H9 (cell line): ENCODE results near the gene PYHIN1. TPM values are rescaled to one million over a fixed set of nuclear protein-coding genes. Genes with fewer than 3 reads are reported as not detected.

ENCODE experiments used
- DNase-seq: peaks from one replicate; pipeline ENCODE4 v3.0.0-alpha.2; 2017
- H2AFZ ChIP-seq: one replicate; pipeline ENCODE4 v1.6.1; 2013; ENCODE audit warnings: mild to moderate bottlenecking, low read length, control low read depth, moderate library complexity
- H2AK5ac ChIP-seq: 2 replicates; pipeline ENCODE4 v1.6.1; 2013; ENCODE audit warnings: low read length, control low read depth, mixed read lengths; ENCODE audit not compliant: insufficient read length
- H2BK120ac ChIP-seq: one replicate; pipeline ENCODE4 v1.6.1; 2013; ENCODE audit warnings: low read depth, mild to moderate bottlenecking, low read length, control low read depth, inconsistent platforms; ENCODE audit not compliant: poor library complexity, severe bottlenecking
- H2BK12ac ChIP-seq: 2 replicates; pipeline ENCODE4 v1.6.1; 2013; ENCODE audit warnings: low read length, control low read depth, mixed read lengths, low read depth; ENCODE audit not compliant: insufficient read length
- H2BK15ac ChIP-seq: 2 replicates; pipeline ENCODE4 v1.6.1; 2013; ENCODE audit warnings: low read depth, low read length, control low read depth
- H2BK20ac ChIP-seq: one replicate; pipeline ENCODE4 v1.6.1; 2013; ENCODE audit warnings: low read depth, mild to moderate bottlenecking, low read length, control low read depth, inconsistent platforms; ENCODE audit not compliant: poor library complexity, severe bottlenecking
- H2BK5ac ChIP-seq: 2 replicates; pipeline ENCODE4 v1.6.1; 2013; ENCODE audit warnings: low read length, control low read depth, mixed read lengths; ENCODE audit not compliant: insufficient read length
- H3K14ac ChIP-seq: 2 replicates; pipeline ENCODE4 v1.6.1; 2013; ENCODE audit warnings: low read length, control low read depth; ENCODE audit not compliant: insufficient read depth
- H3K18ac ChIP-seq: 2 replicates; pipeline ENCODE4 v1.6.1; 2013; ENCODE audit warnings: low read depth, mild to moderate bottlenecking, mixed read lengths, low read length, control low read depth; ENCODE audit not compliant: insufficient read length
- H3K23ac ChIP-seq: 2 replicates; pipeline ENCODE4 v1.6.1; 2013; ENCODE audit warnings: low read length, control low read depth, mixed read lengths, low read depth; ENCODE audit not compliant: insufficient read length
- H3K23me2 ChIP-seq: 2 replicates; pipeline ENCODE4 v1.6.1; 2013; ENCODE audit warnings: low read depth, mild to moderate bottlenecking, mixed read lengths, low read length, control low read depth; ENCODE audit not compliant: insufficient read length, poor library complexity, severe bottlenecking
- H3K27ac ChIP-seq: 2 replicates; pipeline ENCODE4 v1.5.1; 2013; ENCODE audit warnings: low read length, control low read depth, mixed read lengths, low read depth; ENCODE audit not compliant: insufficient read length
- H3K27me3 ChIP-seq: 2 replicates; pipeline ENCODE4 v1.6.1; 2013; ENCODE audit warnings: low read length, control low read depth, inconsistent platforms; ENCODE audit not compliant: insufficient read depth
- H3K4ac ChIP-seq: 2 replicates; pipeline ENCODE4 v1.6.1; 2013; ENCODE audit warnings: low read depth, mild to moderate bottlenecking, control low read depth, inconsistent platforms, low read length, moderate library complexity
- H3K4me1 ChIP-seq: 2 replicates; pipeline ENCODE4 v1.6.1; 2013; ENCODE audit warnings: low read length, control low read depth, inconsistent platforms; ENCODE audit not compliant: insufficient read depth
- H3K4me2 ChIP-seq: 2 replicates; pipeline ENCODE4 v1.6.1; 2013; ENCODE audit warnings: low read length, control low read depth, mixed read lengths; ENCODE audit not compliant: insufficient read length, insufficient read depth
- H3K56ac ChIP-seq: 2 replicates; pipeline ENCODE4 v1.6.1; 2013; ENCODE audit warnings: low read depth, mild to moderate bottlenecking, mixed read lengths, low read length, control low read depth; ENCODE audit not compliant: insufficient read length
- H3K79me1 ChIP-seq: 2 replicates; pipeline ENCODE4 v1.6.1; 2013; ENCODE audit warnings: low read depth, mild to moderate bottlenecking, moderate library complexity, low read length, control low read depth, inconsistent platforms; ENCODE audit not compliant: insufficient read depth, poor library complexity, severe bottlenecking
- H3K79me2 ChIP-seq: 2 replicates; pipeline ENCODE4 v1.6.1; 2013; ENCODE audit warnings: low read length, control low read depth, inconsistent platforms; ENCODE audit not compliant: insufficient read depth
- H3K9ac ChIP-seq: 2 replicates; pipeline ENCODE4 v1.6.1; 2013; ENCODE audit warnings: low read length, control low read depth, mixed read lengths; ENCODE audit not compliant: insufficient read length; ENCODE audit errors: extremely low read depth
- H3K9me3 ChIP-seq: one replicate; pipeline ENCODE4 v1.6.1; 2013; ENCODE audit warnings: low read depth, low read length, inconsistent platforms; ENCODE audit not compliant: control insufficient read depth
- H3T11ph ChIP-seq: one replicate; pipeline ENCODE4 v1.6.1; 2013; ENCODE audit warnings: mild to moderate bottlenecking, low read length, control low read depth, inconsistent platforms
- H4K20me1 ChIP-seq: one replicate; pipeline ENCODE4 v1.6.1; 2013; ENCODE audit not compliant: control insufficient read depth, insufficient read length, insufficient read depth
- H4K5ac ChIP-seq: 2 replicates; pipeline ENCODE4 v1.6.1; 2013; ENCODE audit warnings: low read depth, mild to moderate bottlenecking, mixed read lengths, low read length, control low read depth; ENCODE audit not compliant: insufficient read length
- H4K8ac ChIP-seq: replicated peaks from 2 replicates; pipeline ENCODE4 v1.6.1; 2013; ENCODE audit warnings: low read length, control low read depth, mixed read lengths, low read depth; ENCODE audit not compliant: insufficient read length
- H4K91ac ChIP-seq: 2 replicates; pipeline ENCODE4 v1.6.1; 2013; ENCODE audit warnings: low read depth, mild to moderate bottlenecking, moderate library complexity, mixed read lengths, low read length, control low read depth; ENCODE audit not compliant: insufficient read length
- H3K27ac Mint-ChIP-seq, 3 experiments: 2 replicates in 2 of 3; 3 replicates in 1 of 3; pipeline ENCODE4 v1.8.0; 2020 to 2021; ENCODE audit warnings: mixed read lengths in 3 of 3, mild to moderate bottlenecking in 1 of 3, moderate library complexity in 1 of 3
- H3K27me3 Mint-ChIP-seq: 2 replicates; pipeline ENCODE4 v1.8.0; 2021; ENCODE audit warnings: low read depth, mild to moderate bottlenecking, moderate library complexity, mixed read lengths
- H3K36me3 Mint-ChIP-seq, 3 experiments: 2 replicates in 2 of 3; 3 replicates in 1 of 3; pipeline ENCODE4 v1.8.0; 2020 to 2021; ENCODE audit warnings: low read depth in 3 of 3, mixed read lengths in 3 of 3; ENCODE audit not compliant: insufficient read depth in 1 of 3
- H3K4me1 Mint-ChIP-seq, 2 experiments: 2 replicates each; pipeline ENCODE4 v1.8.0; 2020; ENCODE audit warnings: mixed read lengths in 2 of 2
- H3K4me3 Mint-ChIP-seq, 2 experiments: 2 replicates in 1 of 2; 3 replicates in 1 of 2; pipeline ENCODE4 v1.8.0; 2020 to 2021; ENCODE audit warnings: mild to moderate bottlenecking in 2 of 2, mixed read lengths in 2 of 2, moderate library complexity in 1 of 2
- H3K9me3 Mint-ChIP-seq, 2 experiments: 2 replicates in 1 of 2; 3 replicates in 1 of 2; pipeline ENCODE4 v1.8.0; 2020; ENCODE audit warnings: mild to moderate bottlenecking in 2 of 2, mixed read lengths in 2 of 2, moderate library complexity in 1 of 2
- CTCF ChIP-seq: fragments of 200-600 bp; sonication (generic); conservative IDR thresholded peaks from 3 replicates; pipeline ENCODE4 v1.8.0; 2021; ENCODE audit warnings: antibody characterized with exemption, mild to moderate bottlenecking
- WGBS: extraction: QIAGEN DNeasy Blood & Tissue Kit; methylation state at CpG from one replicate; pipeline ENCODE4 v1.1.7; 2013; ENCODE audit warnings: missing lambda C conversion rate, low lambda C conversion rate, mixed read lengths; ENCODE audit not compliant: insufficient read length; ENCODE audit errors: extremely low coverage; 5-methylcytosine and 5-hydroxymethylcytosine counted together
- total RNA-seq: library from RNA; stranded (reverse); gene quantifications from 2 replicates; pipeline ENCODE4 v1.2.1, GENCODE V29; 2021

The PYHIN1 gene
- total RNA-seq, 1 experiment from 2014 or later: not detected

GRCh38 chr1:158901623-158902022 is 29.7 kb upstream of the PYHIN1 start:
- Histone ChIP-seq H2BK12ac (no peak overlapping the region), H3K18ac (no peak overlapping the region), H2BK120ac (no peak overlapping the region), H3T11ph (no peak overlapping the region), H3K27me3 (no peaks in the 10 kb centered on the region), H3K56ac (no peak overlapping the region), H3K79me1 (no peaks in the 10 kb centered on the region), H2AFZ (no peak overlapping the region), H3K27ac (no peak overlapping the region), H3K9me3 (no peaks in the 10 kb centered on the region), H3K14ac (no peak overlapping the region), H3K23ac (no peak overlapping the region), H2BK5ac (no peak overlapping the region), H3K4me1 (no peaks in the 10 kb centered on the region), H2AK5ac (no peak overlapping the region), H3K79me2 (no peaks in the 10 kb centered on the region), H2BK15ac (no peak overlapping the region), H3K4me2 (no peak overlapping the region), H4K20me1 (no peaks in the 10 kb centered on the region), H4K91ac (no peak overlapping the region), H3K9ac (no peak overlapping the region), H3K23me2 (no peaks in the 10 kb centered on the region), H2BK20ac (no peak overlapping the region), H4K5ac (no peak overlapping the region), H3K4ac (no peak overlapping the region), H4K8ac (no peak overlapping the region)
- Mint-ChIP-seq H3K36me3 (no peaks in the 10 kb centered on the region), H3K27me3 (no peaks in the 10 kb centered on the region), H3K9me3 (no peaks in the 10 kb centered on the region; a peak in 1 of 5 replicates), H3K27ac (no peak overlapping the region), H3K4me3 (no peak overlapping the region), H3K4me1 (no peaks in the 10 kb centered on the region)
- TF ChIP-seq CTCF: no peak
- no peak for DNase-seq
- no CpG with 5 or more reads among the region's 3 CpGs for WGBS
